NCI-H226 (cell line): ENCODE results near the gene NT5DC3.

Experiments
- DNase-seq: peaks from one replicate; pipeline ENCODE4 v3.0.0-alpha.2; 2015

The NT5DC3 gene

GRCh38 chr12:103808239-103808880 lies 32.7 kb downstream of the NT5DC3 start:
- DNase-seq = no peak

GRCh38 chr12:103807561-103808238 lies 33.3 kb downstream of the NT5DC3 start:
- DNase-seq = no peak

DNA sequence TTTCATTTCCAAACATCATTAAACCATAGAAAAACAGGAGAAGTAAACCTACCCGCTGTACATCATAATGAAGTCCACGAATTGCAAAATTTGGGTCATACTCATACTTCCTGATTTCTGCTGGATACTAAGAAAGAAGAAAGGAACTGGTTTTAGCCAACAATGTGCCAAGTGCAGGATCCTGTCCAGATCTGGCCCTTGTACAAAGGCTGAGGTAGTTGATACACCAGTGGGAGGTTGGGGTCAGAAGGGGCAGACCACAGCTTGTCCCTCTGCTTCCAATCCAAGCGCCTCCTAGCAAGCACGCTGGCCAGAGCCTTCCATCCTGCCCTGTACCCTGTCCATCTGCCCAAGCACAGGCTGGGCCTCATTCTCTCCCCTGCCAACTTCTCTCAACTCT lies 34.2 kb downstream of the NT5DC3 start:
- DNase-seq = peak; percentile 33

DNA sequence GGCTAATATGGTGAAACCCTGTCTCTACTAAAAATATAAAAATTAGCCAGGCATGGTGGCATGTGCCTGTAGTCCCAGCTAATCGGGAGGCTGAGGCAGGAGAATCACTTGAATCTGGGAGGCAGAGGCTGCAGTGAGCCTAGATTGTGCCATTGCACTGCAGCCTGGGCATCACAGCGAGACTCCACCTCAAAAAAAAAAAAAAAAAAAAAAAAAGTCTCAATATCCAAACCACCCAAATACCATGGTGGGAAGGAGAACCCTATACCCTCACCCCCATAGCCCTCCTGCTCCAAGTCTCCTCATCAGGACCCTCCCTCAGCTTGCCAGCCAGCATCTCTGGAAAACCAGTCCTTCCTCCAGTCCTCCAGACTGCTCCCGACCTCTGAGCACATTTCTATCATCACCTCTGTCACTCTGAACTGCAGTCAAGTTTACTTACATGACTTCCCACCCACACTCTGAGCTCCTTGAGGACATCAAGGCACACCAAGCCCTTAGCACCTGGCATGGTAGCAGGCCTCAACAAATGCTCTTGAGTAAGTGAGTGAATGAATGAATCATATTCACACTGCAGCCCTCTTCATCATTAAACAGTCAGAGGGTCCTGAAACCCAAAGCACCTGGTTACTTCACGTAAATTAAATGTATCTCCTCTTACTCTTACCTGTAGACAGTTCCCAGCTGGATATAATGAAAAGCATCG lies 35.2 kb downstream of the NT5DC3 start:
- DNase-seq = no peak

GRCh38 chr12:103803847-103804246 lies 37.2 kb downstream of the NT5DC3 start:
- DNase-seq = no peak

GRCh38 chr12:103802586-103802886 lies 38.5 kb downstream of the NT5DC3 start:
- no peak for DNase-seq

- no peak for DNase-seq
These were observed 39.1 kb downstream of the NT5DC3 start for GRCh38 chr12:103801709-103802585.

DNA sequence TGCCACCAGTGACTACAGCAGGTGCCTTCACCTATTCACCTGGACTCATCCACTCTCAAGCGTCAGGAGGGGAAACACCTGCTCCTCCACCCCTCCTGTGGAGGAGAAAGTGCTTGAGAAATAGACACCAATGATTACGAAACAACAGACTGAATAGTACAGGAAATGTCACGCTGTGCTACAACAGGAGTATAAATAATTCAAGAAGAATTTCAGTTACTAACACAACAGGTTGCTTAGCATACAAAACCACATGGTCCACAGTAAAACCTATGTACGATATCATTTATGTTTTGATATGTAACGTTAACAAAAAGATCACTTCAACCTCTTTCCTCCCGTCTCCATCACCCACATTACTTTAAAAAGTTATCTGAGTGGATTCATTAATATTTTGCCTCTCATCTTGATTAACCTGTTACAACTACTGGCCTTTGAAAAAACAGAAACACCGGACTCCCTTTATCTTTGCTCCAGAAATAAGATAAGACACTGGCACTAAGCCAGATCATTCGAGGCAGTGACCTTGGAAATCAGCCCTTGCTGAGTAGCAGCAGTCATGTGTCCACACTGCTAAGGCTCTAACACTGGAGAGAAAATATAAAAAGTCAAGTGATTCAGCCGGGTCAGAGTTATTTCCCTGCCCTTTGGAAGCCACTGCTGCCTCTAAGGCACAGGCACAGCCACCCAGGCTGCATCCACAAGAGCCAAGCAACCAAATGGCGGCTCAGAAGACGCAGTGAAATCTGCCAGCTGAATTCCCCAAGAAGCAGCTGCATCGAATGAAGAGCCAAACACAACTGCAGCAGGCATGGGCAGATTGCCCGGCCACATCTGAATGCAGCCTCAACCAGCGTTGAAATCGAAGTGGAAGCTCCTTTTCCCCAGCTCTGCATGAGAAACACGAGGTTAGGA lies 40.9 kb downstream of the NT5DC3 start:
- DNase-seq = peak; percentile 84

GRCh38 chr12:103799504-103799856 lies 41.6 kb downstream of the NT5DC3 start:
- DNase-seq = no peak

DNA sequence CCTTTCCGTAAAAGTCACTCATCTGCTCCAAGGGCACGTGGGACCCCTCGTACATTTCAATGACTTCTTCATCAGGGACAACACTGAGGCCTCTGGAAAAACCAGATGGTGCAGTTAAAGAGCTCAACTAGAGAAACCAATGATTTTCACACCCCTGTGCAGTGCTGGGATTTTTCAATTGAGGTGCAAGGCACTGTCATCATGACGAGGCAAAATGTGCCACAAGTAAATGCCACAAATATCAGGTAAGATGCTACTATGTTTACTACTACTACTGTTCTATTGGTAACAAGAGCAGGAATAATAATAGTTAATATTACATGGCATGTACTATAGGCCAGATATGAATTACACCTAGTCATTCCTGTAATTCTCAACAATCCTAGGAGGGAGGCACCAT lies 42.4 kb downstream of the NT5DC3 start:
- DNase-seq = no peak

GRCh38 chr12:103794309-103795213 lies 46.5 kb downstream of the NT5DC3 start:
- no peak for DNase-seq

- DNase-seq = no peak
These were observed 47.5 kb downstream of the NT5DC3 start for GRCh38 chr12:103793512-103794045.

- no peak for DNase-seq
These were observed 48.0 kb downstream of the NT5DC3 start for GRCh38 chr12:103793046-103793445.

- DNase-seq = no peak
These were observed 49.6 kb downstream of the NT5DC3 start for GRCh38 chr12:103791350-103791920.

DNA sequence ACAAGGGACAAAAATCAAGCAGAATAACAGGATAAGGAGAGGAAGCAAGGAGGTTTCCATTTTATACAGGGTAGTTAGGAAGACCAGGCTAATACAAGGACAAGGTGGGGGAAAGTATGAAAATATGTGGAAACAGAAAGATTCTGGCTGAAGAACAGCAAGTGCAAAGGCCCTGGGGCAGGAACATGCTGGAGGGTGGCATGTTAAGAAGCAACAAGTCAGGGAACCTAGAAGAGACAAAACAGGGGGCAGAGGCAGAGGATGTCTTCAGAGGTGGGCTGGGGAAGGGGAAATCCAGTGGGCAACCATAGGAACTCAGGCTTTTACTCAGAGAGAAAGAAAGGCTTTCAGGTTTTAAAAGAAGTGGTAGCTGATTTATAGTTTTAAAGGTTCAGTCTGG lies 54.8 kb downstream of the NT5DC3 start:
- DNase-seq = no peak

- DNase-seq = no peak
These were observed 55.6 kb downstream of the NT5DC3 start for GRCh38 chr12:103785243-103786031.

GRCh38 chr12:103783744-103784664 lies 57.0 kb downstream of the NT5DC3 start:
- DNase-seq = no peak

GRCh38 chr12:103782399-103782798 lies 58.6 kb downstream of the NT5DC3 start:
- no peak for DNase-seq

- no peak for DNase-seq
These were observed 60.0 kb downstream of the NT5DC3 start for GRCh38 chr12:103780992-103781391.
